NOMO-1 treated with DMSO at 0.1 percent for 48 hours (cell line): ENCODE data around the gene KLK12.

Experiments used
- DNase-seq: peaks from one replicate; lab custom pipeline; 2025; ENCODE audit not compliant: unreplicated experiment; lab: John Stamatoyannopoulos, UW

The KLK12 gene

GRCh38 chr19:51055866-51056265 is 21.1 kb upstream of the KLK12 start:
- DNase-seq, result no peak

- no peak for DNase-seq
Observed at GRCh38 chr19:51047031-51047335, 12.2 kb upstream of the KLK12 start.

GRCh38 chr19:51044327-51044726 is 9.5 kb upstream of the KLK12 start:
- no peak for DNase-seq

GRCh38 chr19:51043497-51043896 is 8.7 kb upstream of the KLK12 start:
- no peak for DNase-seq

- DNase-seq, result no peak
Observed at GRCh38 chr19:51040151-51040550, 5.3 kb upstream of the KLK12 start.

- no peak for DNase-seq
Observed at GRCh38 chr19:51036519-51036918, 1.7 kb upstream of the KLK12 start.

- DNase-seq, result no peak
Observed at GRCh38 chr19:51031880-51032225, 2.9 kb downstream of the KLK12 start.

- DNase-seq, result no peak
Observed at GRCh38 chr19:51031220-51031879, 3.5 kb downstream of the KLK12 start.

GRCh38 chr19:51030631-51031030 is 4.2 kb downstream of the KLK12 start:
- no peak for DNase-seq

GRCh38 chr19:51029718-51030117 is 5.1 kb downstream of the KLK12 start:
- no peak for DNase-seq

GRCh38 chr19:51027873-51028272 is 6.9 kb downstream of the KLK12 start:
- DNase-seq, result peak; percentile 55

GRCh38 chr19:51027126-51027806 is 7.5 kb downstream of the KLK12 start:
- no peak for DNase-seq

GRCh38 chr19:51026554-51026831 is 8.3 kb downstream of the KLK12 start, which contains the start of gene KLK11:
TSS of gene KLK11 (minus strand) at chr19:51026616. CDS start at chr19:51025631, 985 bp downstream.
- DNase-seq, result no peak

GRCh38 chr19:51025809-51026553 is 8.8 kb downstream of the KLK12 start:
- no peak for DNase-seq

- DNase-seq, result no peak
Observed at GRCh38 chr19:51025401-51025800, 9.4 kb downstream of the KLK12 start.

GRCh38 chr19:51024924-51025323 is 9.9 kb downstream of the KLK12 start:
- no peak for DNase-seq

GRCh38 chr19:51023946-51024345 is 10.9 kb downstream of the KLK12 start:
- no peak for DNase-seq

GRCh38 chr19:51022526-51022925 is 12.3 kb downstream of the KLK12 start:
- no peak for DNase-seq

- peak; percentile 72 for DNase-seq
Observed at GRCh38 chr19:51020988-51021651, 13.7 kb downstream of the KLK12 start.

- DNase-seq, result no peak
Observed at GRCh38 chr19:51019544-51019925, 15.3 kb downstream of the KLK12 start, which contains the start of gene KLK10. TSS of gene KLK10 (minus strand) at chr19:51019709. CDS start at chr19:51019130, 579 bp downstream.

- DNase-seq, result peak; percentile 7
Observed at GRCh38 chr19:51018745-51019543, 15.9 kb downstream of the KLK12 start.
